T-helper 2 cell (primary cell): ENCODE measurements around the gene SPTB.

ENCODE experiments used
- DNase-seq, 5 experiments: peaks; one replicate each; pipeline versions ENCODE4 v3.0.0 to v3.0.0-alpha.2; 2012 to 2022

SPTB gene

DNA sequence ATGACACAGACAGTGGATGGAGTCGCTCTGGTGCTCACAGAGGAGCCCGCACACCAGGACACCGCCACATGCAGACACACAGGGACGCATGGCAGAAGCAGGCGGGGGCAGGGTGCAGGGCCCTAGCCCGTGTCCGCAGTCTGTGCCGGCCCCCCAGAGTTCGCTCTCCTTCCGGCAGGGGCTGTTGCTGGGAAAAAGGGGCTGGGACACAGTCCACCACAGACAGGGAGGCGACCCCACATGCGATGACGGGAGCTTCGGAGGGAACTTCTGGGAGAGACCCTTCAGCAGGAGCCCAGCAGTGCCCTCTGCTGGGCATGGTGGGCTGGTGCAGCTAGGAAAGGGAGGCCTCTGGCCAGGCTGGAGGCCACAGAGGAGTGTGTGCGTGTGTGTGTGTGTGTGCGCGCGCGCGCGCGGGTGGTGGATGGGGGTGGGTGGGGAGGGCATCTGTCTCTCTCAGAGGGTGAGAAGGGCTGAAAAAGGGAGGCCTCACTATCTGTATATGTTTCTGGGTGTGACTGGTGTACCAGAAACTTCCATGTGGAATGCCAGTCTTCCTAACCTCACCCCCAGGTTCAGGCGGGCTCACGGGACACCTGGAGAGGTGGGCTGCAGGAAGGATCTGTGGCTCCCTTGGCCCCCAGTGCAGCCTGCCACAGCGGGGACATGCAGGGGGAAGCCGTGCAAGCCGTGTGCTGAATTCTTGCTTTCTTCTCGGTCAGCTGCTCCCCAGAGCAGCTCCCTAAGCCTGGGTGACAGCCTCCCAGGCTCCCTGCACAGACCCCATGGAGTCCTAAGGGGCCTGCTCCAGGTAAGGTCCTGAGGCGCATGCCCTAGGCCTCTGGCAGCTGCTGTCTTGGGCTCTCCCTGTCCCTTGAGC is 114.8 kb downstream of the SPTB start:
- peak; percentile 37 to 73 (median 54) for DNase-seq

DNA sequence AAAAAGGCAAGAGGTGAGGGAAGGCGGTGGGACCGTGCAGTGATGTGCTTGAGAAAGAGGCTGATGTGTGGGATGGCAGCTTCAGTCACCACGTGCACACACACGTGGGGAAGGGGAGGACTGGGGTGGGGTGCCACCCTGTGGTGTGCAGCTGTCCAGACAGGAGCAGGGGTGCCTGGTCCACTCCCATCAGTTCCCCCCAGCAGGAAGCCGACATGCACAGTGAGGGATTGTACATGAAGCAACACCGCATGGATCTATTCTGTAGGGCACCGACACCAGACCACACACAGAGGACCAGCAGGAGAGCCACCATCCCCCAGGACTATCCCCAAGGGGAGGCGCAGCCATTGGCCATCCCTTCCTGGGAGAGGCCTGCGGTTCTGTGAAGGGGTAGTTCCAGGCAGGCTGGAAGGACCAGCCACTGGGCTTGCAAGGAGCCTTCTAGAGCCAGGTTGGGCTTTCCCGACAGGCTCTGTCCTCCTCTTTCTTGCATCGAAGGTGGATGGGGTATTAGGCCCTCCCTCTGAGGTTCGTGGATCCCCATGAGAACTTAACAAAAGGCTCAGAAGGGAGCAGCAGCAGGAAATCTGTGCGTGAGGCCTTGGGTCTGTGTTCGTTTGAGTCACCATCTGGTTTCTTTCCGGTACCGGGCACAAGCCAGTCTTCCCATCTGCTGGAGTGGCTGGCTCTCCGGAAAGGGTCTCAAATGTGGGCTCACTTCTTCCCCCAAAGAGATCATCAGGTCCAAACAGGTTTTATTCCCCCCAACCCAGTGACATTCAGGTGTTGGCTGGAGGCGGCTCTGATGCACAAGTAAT is 115.7 kb downstream of the SPTB start:
- DNase-seq, result peak in 1 of 5 experiments; percentile 21

GRCh38 chr14:64763085-64763782 is 116.5 kb downstream of the SPTB start:
- no peak for DNase-seq

GRCh38 chr14:64762044-64763034 is 117.4 kb downstream of the SPTB start:
- DNase-seq, result peak in 4 of 5 experiments; percentile 31 to 64 (median 34)

GRCh38 chr14:64761441-64762043 is 118.2 kb downstream of the SPTB start:
- peak in 1 of 5 experiments; percentile 24 for DNase-seq

DNA sequence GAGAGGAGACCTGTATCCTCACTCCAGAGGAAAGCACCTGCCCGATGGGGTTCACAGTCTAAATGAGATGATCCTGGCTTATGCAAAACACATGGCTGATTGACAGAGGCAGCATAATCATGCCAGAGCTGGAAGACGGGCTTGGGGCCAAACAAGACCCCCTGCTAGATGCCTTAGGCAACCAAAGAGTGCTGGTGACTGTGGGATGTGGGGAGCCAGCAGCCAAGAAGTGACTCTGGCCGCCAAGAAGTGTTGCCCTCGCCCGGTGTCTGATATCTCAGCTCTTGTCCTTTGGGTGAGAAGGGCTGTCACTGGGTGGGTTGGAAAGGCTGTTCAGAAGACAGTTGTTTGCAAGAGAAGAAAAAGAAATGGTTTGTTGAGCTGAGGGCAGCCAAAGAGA is 118.8 kb downstream of the SPTB start:
- no peak for DNase-seq

GRCh38 chr14:64760146-64760755 is 119.5 kb downstream of the SPTB start:
- DNase-seq, result peak; percentile 28 to 66 (median 51)

DNA sequence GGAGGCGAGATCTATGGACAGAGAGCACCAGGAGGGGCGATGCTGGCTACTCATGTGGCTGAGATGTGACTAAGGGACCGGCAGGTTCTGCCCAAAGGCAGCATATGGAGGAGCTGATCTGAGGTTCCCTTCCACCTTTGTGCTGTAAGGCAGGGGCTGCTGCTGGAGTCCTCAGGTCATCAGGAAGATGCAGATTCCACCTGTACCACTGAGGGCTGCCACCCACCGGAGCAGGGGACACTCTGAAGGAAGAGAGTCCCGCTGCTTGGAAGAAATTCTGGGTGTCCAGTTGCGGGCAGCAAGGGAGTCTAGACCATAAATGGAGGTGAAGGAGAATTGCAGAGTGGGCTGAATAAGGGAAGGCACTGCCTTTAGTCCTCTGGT is 120.2 kb downstream of the SPTB start:
- DNase-seq, result no peak

DNA sequence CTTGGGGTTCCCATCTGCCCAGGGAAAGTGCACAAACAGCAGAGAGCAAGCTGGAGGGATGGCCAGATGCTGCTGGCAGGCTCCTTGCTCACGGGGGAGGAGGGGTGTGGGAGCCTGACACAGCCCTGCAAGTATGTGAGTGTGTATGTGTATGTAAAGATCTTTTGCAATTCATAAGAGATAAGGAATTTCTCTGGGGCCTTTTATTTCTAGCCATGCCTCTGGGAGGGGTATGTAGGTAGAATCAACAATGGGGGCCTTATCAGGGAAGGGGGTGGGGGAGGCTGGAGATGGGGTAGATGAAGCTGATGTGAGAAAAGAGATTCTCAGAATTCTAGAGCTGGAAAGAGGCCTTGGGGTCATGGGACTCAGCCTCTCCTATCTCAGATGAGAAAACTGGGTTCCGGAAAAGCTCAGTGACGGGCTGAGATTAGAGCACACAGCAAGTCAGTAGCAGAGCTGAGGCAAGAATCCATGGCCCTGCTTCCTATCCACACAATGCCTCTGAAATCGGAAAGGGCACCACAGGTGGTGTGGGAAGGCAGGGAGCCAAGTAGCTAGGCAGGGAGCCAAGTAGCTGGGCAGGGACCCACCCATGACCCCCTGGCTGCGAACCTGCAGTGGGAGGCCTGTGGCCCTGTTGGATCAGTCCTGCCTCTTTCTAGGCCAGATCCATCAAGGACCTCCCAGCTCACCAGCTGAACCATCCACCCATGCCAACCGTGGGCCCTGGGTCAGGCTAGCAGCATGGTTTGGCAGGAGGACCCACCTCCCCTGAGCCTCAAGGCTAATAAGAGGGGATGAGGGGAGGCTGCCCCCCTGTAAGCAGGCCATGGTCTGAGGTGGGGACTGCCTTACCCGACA is 120.8 kb downstream of the SPTB start:
- peak in 1 of 5 experiments; percentile 24 for DNase-seq

DNA sequence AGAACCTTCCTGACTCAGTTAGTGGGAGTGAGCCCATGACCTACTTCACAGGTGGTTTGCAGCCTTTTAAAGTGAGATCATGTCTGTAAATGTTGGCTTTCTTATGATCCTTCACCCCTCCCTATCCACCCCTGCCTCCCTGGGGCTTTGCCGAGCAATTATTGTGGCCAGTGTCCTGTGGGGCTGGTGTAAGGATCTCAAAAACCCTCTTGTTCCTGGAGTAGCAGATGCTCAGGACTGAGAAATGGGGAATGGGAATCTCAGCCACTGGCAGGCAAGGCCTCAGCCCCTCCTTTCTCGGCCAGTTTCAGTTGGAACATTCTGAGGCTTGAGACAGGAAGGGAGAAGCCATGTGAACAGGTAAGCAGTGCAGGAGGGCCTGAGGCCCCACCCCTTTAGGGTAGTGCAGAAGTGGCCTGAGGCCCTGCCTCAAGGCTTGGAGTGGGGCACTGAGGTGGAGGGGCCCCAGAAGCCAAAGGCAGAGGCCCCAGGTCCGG is 121.6 kb downstream of the SPTB start:
- peak in 1 of 5 experiments; percentile 67 for DNase-seq

DNA sequence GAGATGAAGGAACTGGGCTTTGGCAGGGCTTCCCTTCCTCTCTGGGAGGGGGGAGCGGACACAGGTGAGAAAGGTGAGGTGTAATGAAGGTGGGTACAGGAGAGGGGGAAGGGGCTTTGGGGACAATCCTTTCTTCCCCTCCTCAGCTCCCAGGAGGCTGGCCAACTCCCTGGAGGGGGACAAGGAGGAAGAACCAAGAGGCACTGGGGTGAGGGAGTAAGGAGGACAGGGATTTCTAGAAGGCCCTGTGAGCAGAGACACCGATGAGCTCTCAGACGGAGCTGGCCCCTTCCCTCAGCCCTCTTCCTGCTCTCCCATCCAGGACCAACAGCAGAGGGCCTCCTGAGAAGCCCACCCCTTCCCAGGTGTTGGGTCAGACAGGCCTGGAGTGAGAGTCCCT is 122.1 kb downstream of the SPTB start:
- no peak for DNase-seq

DNA sequence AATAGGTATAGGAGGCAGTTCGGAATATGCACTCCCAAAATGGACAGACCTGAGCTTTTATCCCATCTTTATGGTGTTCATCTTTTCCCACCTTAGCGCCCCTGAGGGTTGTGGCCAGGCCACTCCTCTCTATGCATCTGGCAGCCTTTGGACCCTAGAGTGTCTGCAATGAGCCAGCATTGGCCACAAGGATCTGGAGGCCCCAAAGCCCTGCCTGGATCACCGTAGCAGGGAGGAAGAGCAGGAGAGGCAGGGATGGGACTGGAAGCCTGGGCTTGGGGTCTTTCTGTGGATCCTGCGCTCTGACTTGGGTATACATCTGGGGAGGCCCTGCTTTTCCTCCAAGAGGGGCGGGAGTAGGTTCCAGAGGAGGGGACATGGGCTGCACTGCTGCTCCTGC is 123.0 kb downstream of the SPTB start:
- no peak for DNase-seq

DNA sequence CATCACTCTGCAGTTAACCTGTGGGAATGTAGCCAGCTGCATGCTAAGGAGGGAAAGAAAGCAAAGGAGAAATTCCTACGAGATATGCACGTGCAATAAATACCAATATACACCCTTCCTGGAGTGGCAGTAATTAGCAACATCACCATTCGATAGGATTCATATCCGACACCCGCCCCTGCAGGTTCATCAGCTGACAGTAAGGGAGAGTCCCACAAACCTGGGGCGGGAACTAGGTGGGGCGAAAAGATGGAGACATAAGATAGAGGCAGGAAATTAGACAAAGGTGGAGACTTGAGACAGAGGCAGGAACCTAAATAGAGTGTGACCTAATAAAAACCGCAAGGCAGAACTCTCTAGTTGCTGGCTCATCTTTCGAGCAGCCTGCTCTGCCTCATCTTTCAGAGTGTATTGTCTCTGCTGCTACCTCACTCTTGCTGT is 123.9 kb downstream of the SPTB start:
- DNase-seq, result peak; percentile 31 to 94 (median 72)

GRCh38 chr14:64754685-64755084 is 125.0 kb downstream of the SPTB start:
- DNase-seq, result no peak

DNA sequence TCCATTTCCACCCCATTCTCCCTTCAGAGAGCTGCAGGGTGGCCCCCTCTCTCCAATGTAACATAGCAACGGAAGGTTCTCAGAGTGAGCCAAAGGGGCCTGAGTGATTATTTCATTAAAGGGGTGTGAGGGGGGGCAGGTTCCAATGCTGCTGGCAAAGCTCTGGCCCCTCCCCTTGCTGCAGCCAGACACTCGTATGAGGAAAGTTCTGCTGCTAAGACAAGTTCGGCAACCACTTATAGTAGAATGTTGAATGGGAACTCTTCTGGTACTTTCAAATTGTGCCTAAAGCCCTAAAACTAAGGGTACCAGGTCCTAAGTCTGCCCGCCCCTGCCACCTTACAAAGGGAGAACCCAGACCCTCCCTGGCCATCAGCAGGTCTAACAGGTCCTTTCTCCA is 125.7 kb downstream of the SPTB start:
- no peak for DNase-seq

DNA sequence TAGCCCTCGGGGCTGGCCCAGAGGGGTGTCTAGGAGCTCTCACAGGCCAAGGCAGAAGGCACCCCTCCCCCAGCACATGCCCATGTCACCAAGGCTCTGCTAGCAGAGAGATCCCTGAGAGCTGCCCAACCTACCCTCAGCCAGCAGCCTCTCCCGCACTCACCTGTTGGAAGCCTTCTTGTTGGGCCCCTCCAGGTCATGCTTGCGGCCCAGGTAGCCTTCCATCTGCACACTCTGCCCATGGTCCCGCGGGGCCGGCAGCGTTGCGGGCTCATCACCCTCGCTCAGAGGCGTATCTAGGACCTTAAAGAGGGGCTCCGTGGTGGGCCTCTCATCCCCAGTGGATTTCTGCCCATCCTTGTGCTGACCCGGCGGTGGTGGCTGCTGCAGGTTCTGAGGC is 126.3 kb downstream of the SPTB start:
- no peak for DNase-seq

GRCh38 chr14:64752909-64753308 is 126.8 kb downstream of the SPTB start:
- no peak for DNase-seq

DNA sequence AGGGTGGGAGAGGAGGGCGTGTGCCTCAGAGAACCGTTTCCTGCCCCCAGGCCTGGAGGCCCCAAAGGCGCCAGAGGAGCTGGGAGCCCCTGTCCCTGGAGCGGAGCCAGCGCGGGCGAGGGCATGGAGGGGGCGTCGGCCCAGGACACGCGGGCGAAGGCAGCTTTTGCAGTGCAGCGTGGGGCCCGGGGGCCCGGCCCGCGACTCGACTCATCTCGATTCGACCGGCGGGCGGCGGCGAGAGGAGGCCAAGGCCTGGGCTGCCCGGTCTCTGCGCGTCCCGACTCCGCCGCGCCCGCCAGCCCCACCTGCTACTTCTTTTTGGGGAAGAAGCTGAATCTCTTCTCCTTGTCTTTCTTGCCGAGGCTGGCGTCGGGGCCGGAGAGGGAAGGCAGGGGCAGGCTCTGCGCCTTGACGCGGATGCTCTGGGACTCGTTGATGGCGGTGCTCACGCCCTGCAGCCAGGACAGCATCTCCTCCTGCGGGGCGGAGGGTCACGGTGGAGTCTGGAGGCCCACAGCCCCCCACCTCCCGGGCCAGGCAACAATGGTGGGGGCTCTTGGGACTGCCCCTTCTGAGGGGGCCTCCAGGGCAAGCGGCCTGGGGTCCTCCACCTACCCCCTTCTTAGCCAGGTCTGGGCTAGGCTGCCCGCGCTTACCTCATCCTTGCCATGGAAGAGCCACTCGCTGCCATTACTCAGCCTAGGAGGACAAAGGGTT is 130.6 kb downstream of the SPTB start:
- DNase-seq, result no peak

DNA sequence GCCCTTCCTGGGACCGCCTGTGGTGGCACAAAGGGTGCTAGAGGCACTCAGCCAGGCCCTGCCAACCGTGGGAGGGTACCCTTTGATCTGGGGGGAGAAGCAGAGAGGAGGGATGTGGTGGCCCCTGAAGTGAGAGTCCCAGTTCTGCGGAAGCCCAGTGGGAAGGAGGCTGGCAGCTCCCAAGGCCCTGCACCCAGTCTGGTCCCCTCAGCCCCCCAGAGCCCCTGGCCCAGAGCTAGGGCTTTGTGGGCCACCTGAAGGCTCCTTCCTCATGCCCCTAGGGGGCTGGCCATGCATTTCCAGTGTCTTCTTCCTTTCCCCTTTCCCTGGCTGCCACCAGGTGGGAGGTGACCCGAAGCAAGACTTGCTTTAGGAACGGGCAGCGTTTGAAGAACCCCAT is 131.2 kb downstream of the SPTB start:
- no peak for DNase-seq
